ENCODE data around the gene PCSK4.
"Not testable (repeated sequence)": the region's sequence is repeated elsewhere in the genome, so short reads cannot be mapped to it uniquely, and the experiment has no call there.

The PCSK4 gene

GRCh38 chr19:1503925-1504773 lies 14.0 kb upstream of the PCSK4 start:
- DNase-seq: no peak

- peak; percentile 77 for DNase-seq
Observed at GRCh38 chr19:1503089-1503924, 13.2 kb upstream of the PCSK4 start.

GRCh38 chr19:1502433-1503088 lies 12.4 kb upstream of the PCSK4 start:
- no peak for DNase-seq

- DNase-seq: no peak
Observed at GRCh38 chr19:1501200-1501595, 11.0 kb upstream of the PCSK4 start.

GRCh38 chr19:1499231-1499630 lies 9.1 kb upstream of the PCSK4 start:
- not testable (repeated sequence) for DNase-seq

GRCh38 chr19:1497578-1498235 lies 7.6 kb upstream of the PCSK4 start:
- DNase-seq: no peak

- no peak for DNase-seq
Observed at GRCh38 chr19:1496714-1497577, 6.8 kb upstream of the PCSK4 start.

- DNase-seq: no peak
Observed at GRCh38 chr19:1495799-1496713, 5.9 kb upstream of the PCSK4 start.

- no peak for DNase-seq
Observed at GRCh38 chr19:1495051-1495798, 5.1 kb upstream of the PCSK4 start.

- no peak for DNase-seq
Observed at GRCh38 chr19:1494115-1494815, 4.1 kb upstream of the PCSK4 start.

- DNase-seq: no peak
Observed at GRCh38 chr19:1492474-1493006, 2.4 kb upstream of the PCSK4 start.

GRCh38 chr19:1491849-1492170 lies 1.7 kb upstream of the PCSK4 start:
- DNase-seq: no peak

- no peak for DNase-seq
Observed at GRCh38 chr19:1491114-1491848, 1.1 kb upstream of the PCSK4 start, which contains the start of gene REEP6. TSS of gene REEP6 (plus strand) at chr19:1491181. CDS start at chr19:1491270, 89 bp downstream.

- DNase-seq: no peak
Observed at GRCh38 chr19:1489463-1490310, 463 bp downstream of the PCSK4 start.

GRCh38 chr19:1488282-1488601 lies 1.9 kb downstream of the PCSK4 start:
- DNase-seq: no peak

GRCh38 chr19:1487576-1488281 lies 2.4 kb downstream of the PCSK4 start:
- no peak for DNase-seq

All from CD4-positive, alpha-beta T cell treated with Interleukin-6 for 4 hours (primary cell).